GM18526 (cell line): Measurements from ENCODE around the gene ATP8B4.

Experiments
- POLR2A ChIP-seq: IDR thresholded peaks from 3 replicates; pipeline ENCODE4 v1.6.1; 2011; ENCODE audit not compliant: insufficient read length; ENCODE audit errors: extremely low read depth

The ATP8B4 gene

DNA sequence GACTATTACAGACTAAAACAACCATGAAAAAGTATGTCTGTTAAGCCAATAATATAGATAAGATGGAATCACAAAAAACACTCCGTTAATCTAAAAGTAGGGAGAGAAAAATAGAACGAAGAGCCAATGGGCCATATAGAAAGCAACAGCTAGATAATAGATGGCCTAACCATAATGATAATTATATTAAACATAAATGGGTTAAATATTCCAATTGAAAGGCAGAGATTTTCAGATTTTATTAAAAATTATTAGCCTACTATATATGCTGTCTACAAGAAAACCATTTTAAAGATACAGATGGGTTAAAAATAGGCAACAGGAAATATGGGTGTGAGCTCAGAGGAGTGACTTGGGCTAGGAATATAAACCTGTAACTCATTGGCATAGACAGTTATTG, 76.3 kb downstream of the ATP8B4 start:
- TF ChIP-seq POLR2A, result no peak

DNA sequence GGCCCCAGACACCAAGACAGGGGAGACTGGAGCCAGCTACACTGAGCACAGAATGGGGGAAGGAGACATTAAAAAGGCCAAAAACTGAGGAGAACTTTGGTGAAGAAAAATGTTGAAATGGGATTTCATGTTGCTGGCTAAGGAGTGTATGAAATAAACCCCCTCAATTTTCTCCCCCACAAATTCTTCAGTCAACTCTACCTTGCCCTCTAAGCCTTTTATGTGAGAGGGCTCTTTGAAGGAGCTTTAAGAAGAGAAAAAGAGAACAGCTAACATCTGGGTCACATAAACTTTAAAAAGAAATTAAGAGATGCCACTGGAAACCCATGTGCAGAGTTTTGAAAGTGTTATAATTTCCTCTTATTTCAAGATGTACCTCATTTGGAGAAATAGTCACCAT, 88.6 kb downstream of the ATP8B4 start:
- TF ChIP-seq POLR2A, result no peak

DNA sequence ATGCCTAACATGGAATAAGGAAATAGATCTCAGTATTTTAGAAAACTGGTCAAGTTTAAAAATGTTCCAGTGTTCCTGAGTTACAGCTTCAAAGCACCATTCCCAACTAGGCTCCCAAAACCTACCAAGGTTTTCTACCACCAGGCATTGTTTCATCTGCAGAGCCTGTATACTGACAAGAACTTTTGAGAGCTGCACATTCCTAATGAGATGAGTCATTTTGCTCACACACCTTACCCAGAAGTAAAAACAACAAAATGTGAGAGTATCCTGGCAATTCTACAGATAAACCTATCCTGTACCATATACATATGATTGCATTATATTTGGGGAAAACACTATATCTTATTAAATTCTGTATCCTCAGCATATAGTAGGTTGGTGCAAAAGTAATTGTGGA, 90.7 kb downstream of the ATP8B4 start:
- no peak for TF ChIP-seq POLR2A

DNA sequence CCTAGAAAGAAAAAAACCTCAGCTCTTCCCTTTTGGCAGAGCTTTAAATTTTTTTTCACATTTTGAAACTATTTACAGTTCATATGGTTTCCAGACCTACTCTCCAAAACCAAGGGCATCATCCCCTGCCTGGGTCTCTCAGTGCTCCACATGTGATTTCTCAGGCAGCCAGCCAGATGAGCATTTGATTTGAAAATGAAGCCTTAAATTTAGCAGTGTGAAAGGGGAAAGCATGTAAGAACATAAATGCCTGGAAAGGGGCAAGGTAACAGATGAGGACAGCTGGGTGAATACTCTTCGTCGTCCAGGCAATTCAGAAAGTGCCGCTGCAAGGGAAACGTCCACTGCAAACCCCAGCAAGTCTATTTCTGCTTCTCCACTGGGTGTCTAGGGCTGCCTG, 94.8 kb downstream of the ATP8B4 start:
- TF ChIP-seq POLR2A, result no peak

DNA sequence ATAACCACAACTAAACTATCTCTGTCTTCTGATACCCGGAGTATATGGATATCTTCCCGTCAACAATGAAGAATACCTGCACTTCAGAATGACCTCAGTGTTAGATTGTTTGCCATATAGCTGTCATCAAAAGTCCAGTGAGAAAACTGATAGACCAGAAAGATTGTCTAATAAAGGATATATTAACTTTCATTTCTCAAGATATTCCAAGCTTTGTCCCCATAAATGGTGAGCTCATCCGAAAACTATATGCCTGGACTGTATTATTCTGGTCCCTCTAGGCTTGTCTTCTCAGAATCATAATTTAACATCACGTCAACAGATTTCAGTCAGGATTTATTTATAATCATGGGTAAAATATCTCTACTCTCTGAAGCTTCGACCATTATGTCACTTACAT, 100.5 kb downstream of the ATP8B4 start:
- TF ChIP-seq POLR2A, result no peak

DNA sequence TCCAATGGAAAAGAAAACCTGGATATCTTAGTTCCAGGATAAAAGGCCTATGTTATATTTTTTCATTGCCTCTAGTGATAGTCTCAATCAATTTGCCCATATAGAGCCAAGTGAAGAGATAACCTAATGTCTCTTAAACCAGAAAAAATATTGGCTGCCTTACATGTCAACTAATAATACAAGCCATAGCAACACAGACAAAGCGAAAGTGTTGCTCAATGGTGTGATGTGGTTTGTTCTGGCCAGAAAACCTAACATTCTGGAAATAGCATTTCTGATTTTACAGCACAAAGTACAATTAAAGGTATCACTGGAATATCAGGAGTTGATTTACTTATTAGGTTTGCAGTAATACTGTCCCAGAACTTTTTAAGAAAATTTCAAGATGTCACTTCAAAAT, 101.5 kb downstream of the ATP8B4 start:
- no peak for TF ChIP-seq POLR2A

DNA sequence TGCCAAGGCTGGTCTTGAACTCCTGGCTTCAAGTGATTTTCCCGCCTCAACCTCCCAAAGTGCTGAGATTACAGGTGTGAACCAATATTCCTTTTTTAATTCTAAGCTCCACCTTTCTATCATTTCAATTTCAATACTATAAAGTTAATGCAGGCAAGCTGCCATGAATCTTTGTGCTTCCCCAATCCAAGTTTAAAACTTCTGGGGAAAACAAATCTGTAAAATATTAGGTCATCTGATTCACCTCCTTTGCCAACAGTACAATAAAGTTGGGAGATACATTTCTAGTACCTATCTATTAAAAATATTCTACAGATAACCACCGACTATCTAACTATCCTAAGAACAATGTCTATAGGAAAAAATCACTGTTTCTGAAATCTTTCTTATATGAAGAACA, 102.1 kb downstream of the ATP8B4 start:
- no peak for TF ChIP-seq POLR2A

DNA sequence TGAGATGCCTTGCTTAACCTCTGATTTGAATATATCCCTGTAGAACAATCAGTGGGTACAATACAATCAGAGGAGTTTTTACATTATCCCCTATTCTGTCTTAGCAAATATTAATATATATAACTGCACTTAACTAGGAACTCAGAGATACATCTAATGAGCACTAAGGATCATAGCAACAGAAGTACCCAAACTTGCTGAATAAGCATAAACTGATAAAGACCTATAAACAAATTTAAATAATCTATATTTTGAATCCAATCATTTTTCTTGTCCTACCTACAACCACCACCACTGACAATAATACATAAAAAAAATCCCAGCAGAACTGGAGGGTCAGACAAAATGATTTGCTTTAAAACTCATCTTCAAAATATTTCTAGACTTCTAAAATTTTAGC, 106.2 kb downstream of the ATP8B4 start:
- TF ChIP-seq POLR2A, result no peak

DNA sequence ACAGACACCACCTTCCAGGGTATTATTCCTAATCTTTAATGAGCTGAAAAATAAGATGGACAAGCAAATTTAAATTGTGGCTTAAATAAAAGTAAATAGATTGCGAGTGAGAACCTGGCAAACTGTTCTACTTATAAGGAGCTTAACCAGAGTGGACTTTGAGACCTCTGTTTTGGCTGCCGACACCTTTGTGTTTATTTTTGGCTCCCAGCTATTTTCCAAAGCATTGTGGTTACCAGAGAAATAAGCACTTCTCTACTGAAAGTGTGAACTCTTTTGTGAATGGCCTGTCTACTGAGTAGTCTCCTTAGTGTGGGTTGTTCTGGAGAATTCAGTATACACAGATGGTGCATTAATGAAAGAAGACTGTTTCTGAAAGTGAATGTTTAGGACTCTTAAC, 109.4 kb downstream of the ATP8B4 start:
- no peak for TF ChIP-seq POLR2A

DNA sequence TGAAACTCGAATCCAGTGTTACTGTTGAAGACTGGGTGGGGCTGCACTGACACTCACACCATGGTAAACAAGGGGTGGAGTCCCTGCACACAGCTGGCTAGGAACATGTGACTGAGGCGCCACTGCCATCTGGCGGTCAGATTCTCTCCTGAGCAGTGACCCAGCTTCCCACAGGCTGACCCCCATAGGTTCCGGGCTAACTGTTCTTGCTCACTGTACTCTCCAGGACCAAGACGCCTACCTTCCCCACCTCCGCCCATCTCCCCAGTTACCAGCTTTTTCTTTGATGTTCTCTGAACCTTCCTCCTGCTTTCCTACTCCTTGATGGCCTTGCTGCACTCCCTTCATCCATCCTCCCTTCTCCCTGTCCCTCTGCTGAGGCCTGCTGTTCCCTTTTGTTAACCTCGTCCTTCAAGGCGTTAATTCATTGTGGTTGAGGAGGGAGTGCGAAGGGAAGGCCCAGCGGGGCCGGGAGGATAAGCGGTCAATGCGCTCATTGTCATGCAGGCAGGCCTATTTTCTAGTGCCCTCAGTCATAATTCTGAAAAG, 115.2 kb downstream of the ATP8B4 start:
- TF ChIP-seq POLR2A, result no peak

DNA sequence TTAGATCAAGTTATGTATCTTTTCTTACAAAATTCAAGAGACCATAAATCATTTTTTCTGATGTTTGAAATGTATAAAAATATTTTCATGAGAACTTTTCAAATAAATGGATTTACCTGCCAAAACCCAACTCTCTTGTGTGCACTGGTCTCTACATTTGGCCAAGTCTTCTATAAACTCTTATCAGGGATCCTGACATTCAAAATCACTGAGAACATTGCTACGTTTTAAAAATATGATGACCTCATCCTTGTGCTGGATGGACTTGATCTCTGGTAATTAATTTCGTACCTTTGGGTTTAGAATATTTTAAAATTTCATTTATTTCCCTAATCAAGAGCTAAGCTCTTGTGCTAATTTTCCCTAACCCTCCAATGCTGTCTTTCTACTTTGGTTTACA, 127.4 kb downstream of the ATP8B4 start:
- no peak for TF ChIP-seq POLR2A

DNA sequence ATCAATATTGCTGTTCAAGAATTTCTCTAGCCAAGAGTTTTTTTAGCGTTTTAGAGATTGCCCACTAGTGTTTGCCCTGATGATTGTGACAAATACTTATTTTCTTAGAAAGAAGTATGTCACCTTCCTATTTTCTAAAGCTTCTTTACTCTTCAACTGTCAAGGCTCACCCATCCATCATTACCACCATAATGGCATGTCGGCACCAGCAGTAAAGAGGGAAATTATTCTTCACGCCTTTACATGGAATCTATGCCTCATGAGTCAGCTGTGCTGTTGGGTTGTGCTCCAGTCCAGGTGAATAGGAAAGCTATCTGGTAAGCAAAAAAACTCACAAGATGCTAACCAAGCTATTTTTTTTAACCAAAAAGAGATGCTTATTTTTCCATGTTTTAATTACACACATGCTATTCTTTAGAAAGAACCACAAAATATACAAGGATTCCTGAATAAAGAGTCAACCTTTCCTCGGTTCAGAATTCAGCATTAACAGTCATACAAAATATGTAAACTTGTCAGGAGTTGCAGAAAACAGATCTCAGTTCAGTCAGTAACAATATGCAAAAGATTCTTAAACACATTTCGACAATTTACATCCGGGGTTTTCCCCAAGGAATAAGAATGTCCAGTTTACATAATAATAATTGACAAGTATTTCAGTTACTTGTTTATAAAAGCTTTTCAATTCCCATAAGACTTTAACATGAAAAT, 128.0 kb downstream of the ATP8B4 start:
- no peak for TF ChIP-seq POLR2A

DNA sequence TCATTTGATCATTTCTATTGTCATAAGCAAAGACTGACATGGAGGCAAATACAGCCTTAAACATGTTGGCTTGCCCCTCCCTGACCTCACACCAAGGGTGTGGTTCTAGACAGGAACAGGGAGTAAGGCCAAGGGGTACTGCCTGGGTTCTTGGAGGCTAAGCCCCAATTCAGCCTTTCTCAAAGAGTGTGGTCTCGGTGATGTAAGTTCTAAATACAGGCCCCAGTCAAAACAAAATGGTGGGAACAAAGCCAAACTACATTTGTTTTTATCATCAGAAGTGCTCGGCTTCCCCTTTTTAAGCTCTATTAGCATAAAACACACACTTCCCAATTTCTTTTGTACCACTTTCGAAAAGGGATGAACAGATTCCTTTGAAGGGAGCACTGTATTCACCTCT, 129.5 kb downstream of the ATP8B4 start:
- no peak for TF ChIP-seq POLR2A

DNA sequence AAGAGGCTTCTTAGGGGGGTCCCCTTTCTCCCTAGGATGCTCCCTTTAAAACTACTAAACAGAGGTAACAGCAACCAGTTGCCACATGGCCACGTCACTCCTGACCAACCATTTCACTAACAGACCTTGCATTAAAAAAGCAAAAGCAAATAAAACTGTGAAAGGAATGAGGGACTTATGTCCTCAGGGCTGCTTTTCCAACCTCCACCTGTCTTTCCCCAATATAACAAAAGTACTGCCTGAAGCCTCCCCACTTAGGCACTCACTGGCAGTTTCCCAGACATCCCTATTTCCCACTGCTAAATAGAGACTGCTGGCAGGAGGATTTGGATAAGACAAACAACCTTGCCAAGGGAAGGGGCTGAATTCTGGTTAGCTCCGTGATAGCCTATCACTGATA, 130.3 kb downstream of the ATP8B4 start:
- no peak for TF ChIP-seq POLR2A

DNA sequence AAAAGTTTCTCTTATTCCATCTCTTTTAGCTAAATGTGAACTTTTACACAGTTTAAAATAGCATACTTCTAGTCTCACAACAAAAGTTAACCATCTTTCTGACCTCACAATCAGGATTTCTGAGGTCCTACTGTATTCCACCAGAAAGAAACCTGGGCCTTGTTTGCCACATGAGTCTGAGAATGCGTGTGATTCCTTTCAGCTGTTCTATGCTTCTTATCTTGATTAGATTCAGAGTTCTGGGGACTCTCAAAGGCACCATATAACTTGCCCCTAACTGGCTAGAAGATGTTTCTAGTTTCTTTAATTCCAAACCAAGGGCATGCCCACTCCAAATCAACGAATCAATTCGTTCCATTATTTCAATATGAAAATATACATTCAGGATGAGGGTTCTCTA, 131.1 kb downstream of the ATP8B4 start:
- no peak for TF ChIP-seq POLR2A

DNA sequence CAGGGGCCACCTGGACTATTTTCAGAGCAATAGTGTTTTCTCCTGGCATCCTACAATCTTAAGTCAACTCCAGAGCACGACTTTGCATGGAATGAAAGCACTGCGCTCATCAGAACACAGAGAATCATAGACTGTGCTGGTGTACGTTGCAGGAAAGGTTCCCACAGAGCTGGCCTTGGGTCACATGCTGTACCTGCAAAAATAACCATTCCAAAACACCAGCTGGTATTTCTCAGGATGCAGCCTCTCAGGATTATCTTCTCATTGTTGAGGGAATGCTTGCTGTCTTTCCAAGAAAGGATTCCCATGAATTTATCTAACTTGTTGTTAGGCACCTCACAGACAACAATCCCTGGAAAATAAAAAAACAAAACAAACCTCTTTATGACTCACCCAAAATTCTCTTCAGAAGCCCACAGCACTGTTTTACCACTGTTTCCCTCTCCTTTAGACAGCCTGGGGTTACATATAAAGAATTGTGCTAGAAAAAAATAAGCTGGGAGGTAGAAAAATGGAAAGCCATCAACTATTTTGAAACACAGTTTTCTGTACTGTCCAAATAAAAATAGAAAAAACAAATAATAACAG, 131.7 kb downstream of the ATP8B4 start:
- no peak for TF ChIP-seq POLR2A

DNA sequence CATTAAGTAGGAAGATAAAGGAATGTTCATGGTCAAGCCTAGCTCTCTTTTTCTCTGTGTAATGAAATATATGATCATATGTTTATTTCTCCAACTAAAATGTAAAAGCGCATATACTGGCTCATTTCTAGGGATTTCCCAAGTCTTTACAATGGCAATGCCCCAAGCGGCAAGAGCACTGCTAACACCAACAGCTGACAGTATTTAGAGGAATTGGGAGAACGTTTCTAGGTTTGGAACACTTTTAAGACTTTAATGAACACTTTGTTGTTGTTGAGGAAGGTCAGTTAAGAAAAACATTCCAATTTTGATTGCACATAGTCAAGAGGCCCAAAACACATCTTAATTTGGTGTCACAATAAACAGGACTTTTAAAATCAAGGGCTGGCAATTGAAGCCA, 132.7 kb downstream of the ATP8B4 start:
- TF ChIP-seq POLR2A, result no peak
